GM12878 (cell line): ENCODE measurements around the gene IRF6. TPM values are rescaled to one million over a fixed set of nuclear protein-coding genes. Genes with fewer than 3 reads are reported as not detected.
A peak's percentile ranks its signal among the peaks of the same experiment; 100 is the strongest.

Experiments used
- DPF2 ChIP-seq: fragments of 450-650 bp; IDR thresholded peaks from 2 replicates; pipeline ENCODE4 v1.6.1; 2017; ENCODE audit warnings: mild to moderate bottlenecking
- IKZF2 ChIP-seq, 2 experiments: fragments of 450-650 bp; IDR thresholded peaks; 2 replicates each; pipeline ENCODE4 v1.6.1; 2017; ENCODE audit warnings: mild to moderate bottlenecking in 2 of 2, moderate library complexity in 2 of 2
- IRF4 ChIP-seq: IDR thresholded peaks from 2 replicates; pipeline ENCODE4 v1.6.1; 2011; ENCODE audit warnings: low read depth, low read length
- MXI1 ChIP-seq: fragments of 150-350 bp; IDR thresholded peaks from 2 replicates; pipeline ENCODE4 v1.6.1; 2011; ENCODE audit warnings: low read depth, mild to moderate bottlenecking, inconsistent platforms, low read length, improper control_type of control experiment
- POLR2AphosphoS2 ChIP-seq: IDR thresholded peaks from 2 replicates; pipeline ENCODE4 v1.6.1; 2011; ENCODE audit warnings: low read depth, mild to moderate bottlenecking, low read length, improper control_type of control experiment, moderate library complexity
- POLR2AphosphoS5 ChIP-seq: IDR thresholded peaks from 2 replicates; pipeline ENCODE4 v1.6.1; 2011; ENCODE audit warnings: mild to moderate bottlenecking, low read length, inconsistent platforms
- RB1 ChIP-seq: fragments of 450-650 bp; formaldehyde crosslinking; IDR thresholded peaks from 2 replicates; pipeline ENCODE4 v1.6.1; 2017; ENCODE audit warnings: mild to moderate bottlenecking, borderline replicate concordance
- SP1 ChIP-seq: IDR thresholded peaks from one replicate; pipeline ENCODE4 v1.6.1; 2011; ENCODE audit warnings: low read depth, low read length
- SPI1 ChIP-seq: IDR thresholded peaks from 2 replicates; pipeline ENCODE4 v1.6.1; 2011; ENCODE audit warnings: low read depth, mild to moderate bottlenecking, low read length, moderate library complexity, borderline replicate concordance; ENCODE audit not compliant: insufficient read depth
- TCF12 ChIP-seq: IDR thresholded peaks from 2 replicates; pipeline ENCODE4 v1.6.1; 2011; ENCODE audit warnings: low read depth, mild to moderate bottlenecking, low read length
- TCF3 ChIP-seq: IDR thresholded peaks from 2 replicates; pipeline ENCODE4 v1.6.1; 2012; ENCODE audit warnings: low read depth, mild to moderate bottlenecking, low read length, borderline replicate concordance; ENCODE audit not compliant: insufficient read depth
- YY1 ChIP-seq: IDR thresholded peaks from 2 replicates; pipeline ENCODE4 v1.6.1; 2011; ENCODE audit warnings: low read depth, mild to moderate bottlenecking, low read length
- ZSCAN29 ChIP-seq: fragments of 450-650 bp; IDR thresholded peaks from 2 replicates; pipeline ENCODE4 v1.6.1; 2017; ENCODE audit warnings: mild to moderate bottlenecking, moderate library complexity
- polyA plus RNA-seq, 11 experiments: library from polyadenylated mRNA; depleted of rRNA in 4 of 11; unstranded in 6 of 11; stranded (reverse) in 5 of 11; fragments of >200 nt; fragmentation: Nextera tagmentation in 4 of 11; fragmentation: Illumina TruSeq in 1 of 11; extraction: Ambion mirVana in 4 of 11; extraction: Trizol in 1 of 11; gene quantifications; 1 replicate in 1 of 11; 2 replicates in 10 of 11; pipeline versions ENCODE4 v1.2.1 to v1.2.3, GENCODE V29; 2011 to 2016; ENCODE audit warnings: inconsistent platforms in 2 of 11, missing spikeins in 2 of 11, low read depth in 1 of 11
- total RNA-seq, 4 experiments: library from RNA; depleted of rRNA in 3 of 4; stranded (reverse); fragments of >200 nt in 3 of 4; fragmentation: Illumina TruSeq in 1 of 4; extraction: Trizol in 1 of 4; gene quantifications; 2 replicates each; pipeline versions ENCODE4 v1.2.1 to v1.2.3, GENCODE V29; 2013 to 2021

IRF6 gene
- total and polyA plus RNA-seq, 10 of the 15 experiments (the other 5 are each of a cell fraction or from before 2014, with no cell fraction given), result 0.04 to 0.50 (median 0.09) TPM; not detected in 1

DNA sequence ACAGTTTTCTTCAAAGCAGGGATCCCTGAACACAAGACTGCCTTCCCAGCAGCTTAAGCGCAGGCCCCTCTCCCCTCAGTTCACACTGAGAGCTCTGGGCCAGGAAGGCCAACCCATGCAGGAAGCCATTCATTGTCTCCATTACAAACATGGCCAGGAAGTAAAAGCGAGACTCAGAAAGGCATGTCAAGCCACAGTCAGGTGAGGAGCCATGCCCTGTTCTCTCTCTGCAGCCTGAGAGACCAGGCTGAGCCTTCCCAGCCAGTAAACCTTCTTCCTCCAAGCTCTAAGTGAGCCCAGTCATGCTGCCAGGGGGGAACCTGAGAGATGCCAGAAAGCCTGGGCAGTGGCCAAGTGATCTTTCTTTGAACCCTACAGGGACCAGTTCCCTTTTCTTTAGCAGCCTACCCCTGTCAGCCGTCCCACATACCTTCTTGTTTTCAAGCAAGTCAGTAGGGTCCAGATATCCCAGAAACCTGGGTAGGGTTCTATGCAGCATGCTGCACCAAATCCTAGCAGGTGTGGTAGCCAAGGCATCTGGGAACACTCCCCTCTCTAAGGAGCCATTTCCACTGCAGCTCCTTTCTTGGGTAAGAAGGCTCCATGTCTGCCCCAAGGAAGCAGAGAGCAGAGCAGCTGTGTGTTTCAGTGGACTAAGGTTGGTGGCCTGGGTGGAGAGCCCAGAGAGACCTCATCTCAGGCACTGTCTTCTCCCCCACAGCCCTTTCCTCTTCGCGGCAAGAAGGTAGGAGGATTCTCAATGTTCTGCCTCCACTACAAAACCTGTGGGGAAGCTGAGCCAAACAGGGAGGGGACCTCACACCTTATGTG lies 49.1 kb downstream of the IRF6 start (continued):
- TF ChIP-seq POLR2AphosphoS5 (peak; percentile 38; the same call in 1 of the 2 replicates), MXI1 (peak; percentile 63; the same call in 1 of the 2 replicates), IRF4 (peak; percentile 13; the same call in 1 of the 2 replicates), TCF3 (no peak), RB1 (no peak), SP1 (no peak), ZSCAN29 (no peak), YY1 (peak; percentile 51; the same call in 1 of the 2 replicates), TCF12 (no peak), IKZF2 (IDR thresholded peaks at IDR 0.05) (0 out of 4 replicates have a peak, but pooled peaks of 1 of the 2 experiments have one; percentile 38), DPF2 (peak; percentile 58), SPI1 (peak; percentile 95), POLR2AphosphoS2 (0 out of 2 replicates have a peak, but pooled peaks have one; percentile 13)
